VCaP (cell line): ENCODE measurements around the gene IMPG1.

Source experiments
- H3K27ac ChIP-seq: fragments of 450-650 bp; 2 replicates; pipeline ENCODE4 v1.5.1; 2017
- CTCF ChIP-seq: fragments of 450-650 bp; conservative IDR thresholded peaks from 2 replicates; pipeline ENCODE4 v1.5.1; 2017; ENCODE audit warnings: mild to moderate bottlenecking, moderate library complexity

The IMPG1 gene

GRCh38 chr6:75874224-75874623, 198.2 kb downstream of the IMPG1 start:
- peak overlapping the region; percentile 98 for H3K27ac ChIP-seq
- no peak for TF ChIP-seq CTCF
